ENCODE measurements around the gene FMNL2.

FMNL2 gene

GRCh38 chr2:152525277-152525838, 190.4 kb downstream of the FMNL2 start:
- no peak for DNase-seq (ENCODE audit: low spot score)
- Histone ChIP-seq H3K4me3 (no peak overlapping the region), H3K27ac (no peak overlapping the region)
- no peak for TF ChIP-seq CTCF (IDR thresholded peaks at IDR 0.05)

GRCh38 chr2:152529420-152530115, 194.6 kb downstream of the FMNL2 start:
- DNase-seq (ENCODE audit: low spot score): no peak
- Histone ChIP-seq H3K27ac (no peak overlapping the region), H3K4me3 (no peak overlapping the region)
- no peak for TF ChIP-seq CTCF (IDR thresholded peaks at IDR 0.05)

GRCh38 chr2:152532241-152532640, 197.3 kb downstream of the FMNL2 start:
- Histone ChIP-seq H3K27ac (no peak overlapping the region), H3K4me3 (no peak overlapping the region)
- no peak for DNase-seq (ENCODE audit: low spot score)
- no peak for TF ChIP-seq CTCF (IDR thresholded peaks at IDR 0.05)

GRCh38 chr2:152534460-152535135, 199.6 kb downstream of the FMNL2 start:
- no peak for DNase-seq (ENCODE audit: low spot score)
- H3K27ac ChIP-seq: peak overlapping the region; percentile 35 to 76
- H3K4me3 ChIP-seq: peak overlapping the region; percentile 52
- TF ChIP-seq CTCF (IDR thresholded peaks at IDR 0.05): no peak

- no peak overlapping the region for H3K27ac ChIP-seq
- no peak overlapping the region for H3K4me3 ChIP-seq
- DNase-seq (ENCODE audit: low spot score): no peak
- no peak for TF ChIP-seq CTCF (IDR thresholded peaks at IDR 0.05)
Measured at GRCh38 chr2:152537081-152537651, 202.2 kb downstream of the FMNL2 start.

- no peak for TF ChIP-seq CTCF (IDR thresholded peaks at IDR 0.05)
- Histone ChIP-seq H3K27ac (no peak overlapping the region), H3K4me3 (no peak overlapping the region)
- no peak for DNase-seq (ENCODE audit: low spot score)
Measured at GRCh38 chr2:152539424-152539823, 204.4 kb downstream of the FMNL2 start.
